ENCODE results near the gene NCKAP5. TPM values are rescaled to one million over a fixed set of nuclear protein-coding genes. Genes with fewer than 3 reads are reported as not detected.
"Not testable (repeated sequence)": the region's sequence is repeated elsewhere in the genome, so short reads cannot be mapped to it uniquely, and the experiment has no call there.

Gene NCKAP5
- total and polyA plus RNA-seq, 2 of the 8 experiments (the other 6 are each of a cell fraction or from before 2014, with no cell fraction given), result 0.27 to 0.86 TPM

GRCh38 chr2:133206666-133207065, 361.6 kb downstream of the NCKAP5 start:
- H3K4ac ChIP-seq (replicated peaks; ENCODE audit: insufficient read length, low read depth, low read length); CTCF ChIA-PET (ENCODE audit: partially characterized antibody); H3K4me2 ChIP-seq (ENCODE audit: insufficient read depth in 1 of 2, low read depth in 2 of 2, low read length in 2 of 2); H3K4me1 ChIP-seq (replicated peaks in 1 of 4; ENCODE audit: control insufficient read depth in 3 of 4, insufficient read depth in 4 of 4, low read length in 3 of 4); H3K79me1 ChIP-seq (ENCODE audit: low read depth, low read length); POLR2A ChIA-PET (ENCODE audit: partially characterized antibody); H4K8ac ChIP-seq (ENCODE audit: extremely low read depth, insufficient read depth, low read length); H3K27ac ChIP-seq (ENCODE audit: low read depth, low read length); DNase-seq (ENCODE audit: low read depth in 1 of 2, low spot score in 2 of 2); H2BK20ac ChIP-seq (ENCODE audit: low read length); H3K79me2 ChIP-seq (ENCODE audit: control insufficient read depth in 1 of 2, insufficient read depth in 2 of 2, low read length in 2 of 2); H3K23ac ChIP-seq (ENCODE audit: insufficient read length); H4K5ac ChIP-seq (ENCODE audit: insufficient read length, low read depth, low read length); H2BK5ac ChIP-seq (ENCODE audit: low read depth, low read length); H3K36me3 ChIP-seq (ENCODE audit: control insufficient read depth in 2 of 4, insufficient read depth in 4 of 4, low read length in 3 of 4); H2AK5ac ChIP-seq (ENCODE audit: low read depth, low read length); H2BK15ac ChIP-seq (ENCODE audit: low read length); H3K18ac ChIP-seq (ENCODE audit: extremely low read depth, low read length); H3K9ac ChIP-seq (replicated peaks in 1 of 4; ENCODE audit: extremely low read depth in 1 of 4, low read depth in 3 of 4, low read length in 3 of 4); H4K91ac ChIP-seq (replicated peaks; ENCODE audit: insufficient read length, low read length); H2BK120ac ChIP-seq (replicated peaks; ENCODE audit: low read depth, low read length); H4K20me1 ChIP-seq (replicated peaks in 1 of 2; ENCODE audit: control insufficient read depth in 1 of 2, insufficient read depth in 2 of 2, low read length in 2 of 2); H3K23me2 ChIP-seq (ENCODE audit: low read depth, low read length); H3K27me3 ChIP-seq (replicated peaks in 1 of 4; ENCODE audit: control insufficient read depth in 3 of 4, extremely low read depth in 1 of 4, insufficient read depth in 3 of 4, low read length in 3 of 4); H3K4me3 ChIP-seq (ENCODE audit: extremely low read depth in 1 of 4, insufficient read depth in 2 of 4, low read depth in 3 of 4, low read length in 4 of 4); FAIRE-seq; H3K56ac ChIP-seq (replicated peaks; ENCODE audit: insufficient read length, low read depth, low read length); H3K14ac ChIP-seq (ENCODE audit: insufficient read length); H2BK12ac ChIP-seq (ENCODE audit: low read depth, low read length); H2AFZ ChIP-seq (ENCODE audit: low read length): not testable (repeated sequence)
- 83% methylated on average over 7 of the region's 7 CpGs; no CpG with 5 or more reads in 1 of the 2 experiments for WGBS, 2 experiments (ENCODE audit: extremely low coverage in 1 of 2, insufficient coverage in 1 of 2, insufficient read length in 1 of 2, insufficient replicate concordance in 2 of 2, low coverage in 1 of 2, low lambda C conversion rate in 2 of 2, missing lambda C conversion rate in 1 of 2)
- peaks cover 8 to 14% of the 10 kb centered on the region in 2 experiments; a peak in 2 of 4 replicates for H3K9me3 ChIP-seq (ENCODE audit: insufficient read depth in 2 of 2, low read depth in 1 of 2, low read length in 1 of 2)
- TF ChIP-seq EP300 (IDR thresholded peaks at IDR 0.05; ENCODE audit: borderline replicate concordance in 1 of 2, low read depth in 2 of 2, low read length in 2 of 2), result peak in 1 of 2 experiments; percentile 87; a peak in 1 of 3 replicates
- peak; percentile 36; the same call in 1 of the 2 replicates for TF ChIP-seq TEAD4 (IDR thresholded peaks at IDR 0.05; ENCODE audit: low read depth, low read length)
